Stimulated activated CD4-positive, alpha-beta T cell treated with anti-CD3 and anti-CD28 coated beads, Interleukin-2, amount 100 ng/mL, for 4 hours (primary cell): ENCODE measurements around the gene SLC25A45.

Source experiments
- DNase-seq: peaks from one replicate; pipeline ENCODE4 v3.0.0-alpha.2; 2020; ENCODE audit warnings: low read depth

Gene SLC25A45

GRCh38 chr11:65403607-65404121, 21.2 kb upstream of the SLC25A45 start:
- no peak for DNase-seq

- no peak for DNase-seq
These were observed 20.3 kb upstream of the SLC25A45 start for GRCh38 chr11:65402790-65403189.

GRCh38 chr11:65401803-65402248, 19.4 kb upstream of the SLC25A45 start:
- no peak for DNase-seq

GRCh38 chr11:65401073-65401802, 18.8 kb upstream of the SLC25A45 start:
- no peak for DNase-seq

GRCh38 chr11:65400307-65401072, 18.0 kb upstream of the SLC25A45 start:
- DNase-seq, result no peak

GRCh38 chr11:65399845-65400244, 17.4 kb upstream of the SLC25A45 start:
- DNase-seq, result no peak

- no peak for DNase-seq
These were observed 16.8 kb upstream of the SLC25A45 start for GRCh38 chr11:65399249-65399648.

- DNase-seq, result no peak
These were observed 16.0 kb upstream of the SLC25A45 start for GRCh38 chr11:65398362-65398910.

GRCh38 chr11:65396769-65397745, 14.6 kb upstream of the SLC25A45 start:
- DNase-seq, result no peak

GRCh38 chr11:65395961-65396530, 13.6 kb upstream of the SLC25A45 start:
- no peak for DNase-seq

GRCh38 chr11:65394125-65394536, 11.7 kb upstream of the SLC25A45 start:
- DNase-seq, result no peak

GRCh38 chr11:65393513-65394079, 11.2 kb upstream of the SLC25A45 start:
- DNase-seq, result no peak

- no peak for DNase-seq
These were observed 10.5 kb upstream of the SLC25A45 start for GRCh38 chr11:65392899-65393298.

- DNase-seq, result no peak
These were observed 9.9 kb upstream of the SLC25A45 start for GRCh38 chr11:65392186-65392829.

GRCh38 chr11:65390996-65391395, 8.6 kb upstream of the SLC25A45 start:
- DNase-seq, result no peak

GRCh38 chr11:65390099-65390941, 7.9 kb upstream of the SLC25A45 start:
- no peak for DNase-seq

- DNase-seq, result no peak
These were observed 7.0 kb upstream of the SLC25A45 start for GRCh38 chr11:65389294-65389980.

- no peak for DNase-seq
These were observed 6.3 kb upstream of the SLC25A45 start for GRCh38 chr11:65388731-65389130.
